Activated naive CD4-positive, alpha-beta T cell treated with anti-CD3 and anti-CD28 coated beads for 36 hours (primary cell): ENCODE data around the gene BCL3. TPM values are rescaled to one million over a fixed set of nuclear protein-coding genes. Genes with fewer than 3 reads are reported as not detected.
A peak's percentile ranks its signal among the peaks of the same experiment; 100 is the strongest.

Experiments used
- CTCF ChIA-PET: fragments of 350-600 bp; sonication (Branson Sonifier 250); formaldehyde crosslinking; loops from one replicate; lab custom pipeline; 2021; ENCODE audit warnings: antibody characterized with exemption; lab: Charles Lee
- DNase-seq: peaks from one replicate; pipeline ENCODE4 v3.0.0-alpha.2; 2020
- H3K27ac Mint-ChIP-seq: one replicate; pipeline ENCODE4 v1.8.0; 2021; ENCODE audit warnings: mild to moderate bottlenecking, mixed read lengths
- H3K27me3 Mint-ChIP-seq: one replicate; pipeline ENCODE4 v1.8.0; 2021; ENCODE audit warnings: low read depth, mixed read lengths
- H3K36me3 Mint-ChIP-seq: one replicate; pipeline ENCODE4 v1.8.0; 2021; ENCODE audit warnings: low read depth, mixed read lengths
- H3K4me1 Mint-ChIP-seq: one replicate; pipeline ENCODE4 v1.8.0; 2021; ENCODE audit warnings: low read depth, mixed read lengths
- H3K4me3 Mint-ChIP-seq: one replicate; pipeline ENCODE4 v1.8.0; 2021; ENCODE audit warnings: mild to moderate bottlenecking, moderate library complexity, mixed read lengths
- H3K9me3 Mint-ChIP-seq: one replicate; pipeline ENCODE4 v1.8.0; 2021; ENCODE audit warnings: mixed read lengths
- intact Hi-C: fragments of 100-400 bp; cut with micrococcal nuclease; formaldehyde crosslinking; loops from one replicate; pipeline ENCODE4 v1.15.1; 2023
- total RNA-seq, 2 experiments: library from RNA; stranded (reverse); gene quantifications; one replicate each; pipeline ENCODE4 v1.2.3, GENCODE V29; 2021

The BCL3 gene
- total RNA-seq, 2 experiments from 2014 or later: 92.5 to 104 TPM

DNA sequence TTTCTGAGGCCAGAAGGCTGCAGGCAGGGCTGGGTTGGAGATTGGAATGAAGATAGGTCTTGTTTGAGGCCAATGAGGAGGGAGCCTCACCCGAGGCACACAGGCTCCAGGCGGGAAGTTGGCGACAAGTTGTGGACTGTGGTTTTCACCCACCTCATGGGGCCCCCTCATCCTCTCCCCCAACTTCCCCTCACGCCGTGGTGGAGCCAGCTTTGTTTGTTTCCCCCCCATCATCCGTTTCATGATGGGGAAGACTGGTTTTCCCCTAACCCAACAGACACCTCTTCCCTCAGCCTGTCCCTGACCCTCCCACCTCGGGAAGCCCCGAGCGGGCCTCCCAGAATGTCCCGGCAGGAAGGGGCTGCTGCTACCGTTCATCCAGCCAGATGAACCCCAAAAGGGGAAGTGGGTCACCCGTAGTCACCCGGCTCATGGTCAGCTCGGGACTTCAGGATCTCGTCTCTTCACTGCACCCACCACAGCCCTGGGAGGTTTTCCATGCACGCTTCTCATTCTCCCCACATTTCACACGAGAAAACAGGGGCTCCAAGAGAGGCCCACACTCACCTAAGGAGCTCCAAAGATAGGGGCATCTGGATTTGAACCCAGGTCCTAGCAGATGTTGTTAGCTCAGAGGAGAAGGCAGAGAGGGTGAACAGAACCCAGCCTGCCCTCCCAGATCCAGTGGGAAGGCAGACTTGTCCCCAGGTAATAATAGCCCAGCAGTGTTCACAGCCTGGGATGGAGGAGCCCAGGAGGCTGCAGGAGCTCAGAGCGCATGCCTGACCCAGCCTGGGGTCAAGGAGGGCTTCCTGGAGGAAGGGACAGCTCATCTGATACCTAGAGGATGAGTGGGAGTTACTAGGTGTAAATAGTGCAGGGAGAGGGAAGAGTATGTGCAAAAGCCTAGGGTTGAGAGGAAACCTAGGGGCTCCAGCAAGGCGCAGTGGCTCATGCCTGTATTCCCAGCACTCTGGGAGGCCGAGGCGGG, 26.1 kb upstream of the BCL3 start:
- intact Hi-C loops: loop anchor here (1.0 kb wide), 1 partner anchor 33 kb away; no protein-coding TSS in a partner anchor
- peak; percentile 74 for DNase-seq
- H3K36me3 Mint-ChIP-seq: no peaks in the 10 kb centered on the region
- H3K4me1 Mint-ChIP-seq: peaks cover 36% of the 10 kb centered on the region
- no peaks in the 10 kb centered on the region for H3K27me3 Mint-ChIP-seq
- H3K4me3 Mint-ChIP-seq: no peak overlapping the region
- H3K27ac Mint-ChIP-seq: peak overlapping the region; percentile 30
- no peaks in the 10 kb centered on the region for H3K9me3 Mint-ChIP-seq
- CTCF ChIA-PET: interaction anchor here (0.8 to 11.0 kb wide), 17 partner anchors 8 to 232 kb away, joined by 3 to 394 read pairs (median 12); no protein-coding TSS in a partner anchor

- no peak overlapping the region for H3K4me3 Mint-ChIP-seq
- H3K27me3 Mint-ChIP-seq: no peaks in the 10 kb centered on the region
- H3K9me3 Mint-ChIP-seq: no peaks in the 10 kb centered on the region
- H3K36me3 Mint-ChIP-seq: no peaks in the 10 kb centered on the region
- intact Hi-C loops: loop anchor here (1.0 kb wide), 1 partner anchor 34 kb away; no protein-coding TSS in a partner anchor
- no peak for DNase-seq
- peak overlapping the region; percentile 25 for H3K27ac Mint-ChIP-seq
- CTCF ChIA-PET: interaction anchor here (0.6 to 11.0 kb wide), 31 partner anchors 9 to 231 kb away, joined by 3 to 394 read pairs (median 5); no protein-coding TSS in a partner anchor
- peaks cover 45% of the 10 kb centered on the region for H3K4me1 Mint-ChIP-seq
Measured at GRCh38 chr19:44723299-44723951, 25.1 kb upstream of the BCL3 start.

GRCh38 chr19:44723952-44724319, 24.6 kb upstream of the BCL3 start:
- Mint-ChIP-seq H3K36me3 (no peaks in the 10 kb centered on the region), H3K4me3 (no peak overlapping the region), H3K27ac (no peak overlapping the region), H3K27me3 (no peaks in the 10 kb centered on the region), H3K4me1 (peaks cover 45% of the 10 kb centered on the region), H3K9me3 (no peaks in the 10 kb centered on the region)
- peak; percentile 88 for DNase-seq
- CTCF ChIA-PET: interaction anchor here (0.5 to 11.0 kb wide), 35 partner anchors 9 to 228 kb away, joined by 3 to 394 read pairs (median 5); no protein-coding TSS in a partner anchor
- intact Hi-C loops: loop anchor here (1.0 to 2.0 kb wide), 8 partner anchors 24 to 227 kb away; partner anchors contain the start of gene BCL3

GRCh38 chr19:44725251-44725650, 23.3 kb upstream of the BCL3 start:
- no peaks in the 10 kb centered on the region for H3K36me3 Mint-ChIP-seq
- no peak overlapping the region for H3K4me3 Mint-ChIP-seq
- H3K4me1 Mint-ChIP-seq: peaks cover 45% of the 10 kb centered on the region
- no peak overlapping the region for H3K27ac Mint-ChIP-seq
- intact Hi-C loops: loop anchor here (2.0 kb wide), 1 partner anchor 226 kb away; no protein-coding TSS in a partner anchor
- H3K27me3 Mint-ChIP-seq: no peaks in the 10 kb centered on the region
- no peak for DNase-seq
- H3K9me3 Mint-ChIP-seq: no peaks in the 10 kb centered on the region
- CTCF ChIA-PET: interaction anchor here (0.6 to 11.0 kb wide), 9 partner anchors 18 to 68 kb away, joined by 4 to 394 read pairs (median 15); no protein-coding TSS in a partner anchor

DNA sequence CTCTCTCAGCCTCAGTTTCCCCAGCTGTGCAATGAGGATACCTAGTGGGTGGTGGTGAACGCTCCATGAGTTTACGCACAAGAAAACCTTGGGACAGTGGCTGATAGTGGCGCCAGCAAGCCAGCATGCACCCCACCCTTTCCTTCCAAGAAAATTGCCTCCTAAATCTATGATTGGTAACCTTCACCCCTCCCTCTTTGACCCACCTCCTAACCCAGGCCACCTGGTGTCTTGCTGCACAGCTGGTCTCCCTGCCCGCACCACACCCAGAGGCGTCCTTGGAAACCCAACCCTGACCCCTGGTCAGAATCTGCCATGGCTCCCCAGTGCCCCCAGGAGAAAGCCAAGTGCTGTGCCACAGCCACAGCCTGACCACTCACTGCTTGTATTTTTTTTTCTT, 22.8 kb upstream of the BCL3 start:
- intact Hi-C loops: loop anchor here (2.0 kb wide), 1 partner anchor 225 kb away; no protein-coding TSS in a partner anchor

DNA sequence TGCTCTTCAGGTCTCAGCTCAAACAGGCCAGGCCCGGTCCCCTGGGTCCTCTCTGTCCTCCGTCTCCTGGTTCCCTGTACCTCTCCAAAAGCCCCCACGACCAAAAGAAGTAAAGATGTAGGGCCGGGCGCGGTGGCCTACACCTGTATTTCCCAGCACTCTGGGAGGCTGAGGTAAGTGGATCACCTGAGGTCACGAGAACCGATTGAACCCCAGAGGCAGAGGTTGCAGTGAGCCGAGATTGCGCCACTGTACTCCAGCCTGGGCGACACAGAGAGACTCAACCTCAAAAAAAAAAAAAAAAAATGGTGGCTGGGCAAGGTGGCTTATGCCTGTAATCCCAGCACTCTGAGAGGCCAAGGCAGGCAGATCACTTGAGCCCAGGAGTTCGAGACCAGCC, 22.0 kb upstream of the BCL3 start:
- H3K4me1 Mint-ChIP-seq: peaks cover 45% of the 10 kb centered on the region
- CTCF ChIA-PET: interaction anchor here (6.5 to 11.0 kb wide), 2 partner anchors 35 to 42 kb away, joined by 97 to 394 read pairs; no protein-coding TSS in a partner anchor
- no peak for DNase-seq
- intact Hi-C loops: no loop called here
- H3K27ac Mint-ChIP-seq: no peak overlapping the region
- no peaks in the 10 kb centered on the region for H3K9me3 Mint-ChIP-seq
- no peaks in the 10 kb centered on the region for H3K36me3 Mint-ChIP-seq
- no peak overlapping the region for H3K4me3 Mint-ChIP-seq
- no peaks in the 10 kb centered on the region for H3K27me3 Mint-ChIP-seq

More for the DNA sequence above, 22.8 kb upstream of the BCL3 start:
- peaks cover 45% of the 10 kb centered on the region for H3K4me1 Mint-ChIP-seq
- H3K4me3 Mint-ChIP-seq: no peak overlapping the region
- no peaks in the 10 kb centered on the region for H3K9me3 Mint-ChIP-seq
- no peak overlapping the region for H3K27ac Mint-ChIP-seq
- H3K36me3 Mint-ChIP-seq: no peaks in the 10 kb centered on the region
- H3K27me3 Mint-ChIP-seq: no peaks in the 10 kb centered on the region
- CTCF ChIA-PET: interaction anchor here (3.9 to 11.0 kb wide), 3 partner anchors 34 to 59 kb away, joined by 21 to 394 read pairs (median 97); no protein-coding TSS in a partner anchor
- no peak for DNase-seq

DNA sequence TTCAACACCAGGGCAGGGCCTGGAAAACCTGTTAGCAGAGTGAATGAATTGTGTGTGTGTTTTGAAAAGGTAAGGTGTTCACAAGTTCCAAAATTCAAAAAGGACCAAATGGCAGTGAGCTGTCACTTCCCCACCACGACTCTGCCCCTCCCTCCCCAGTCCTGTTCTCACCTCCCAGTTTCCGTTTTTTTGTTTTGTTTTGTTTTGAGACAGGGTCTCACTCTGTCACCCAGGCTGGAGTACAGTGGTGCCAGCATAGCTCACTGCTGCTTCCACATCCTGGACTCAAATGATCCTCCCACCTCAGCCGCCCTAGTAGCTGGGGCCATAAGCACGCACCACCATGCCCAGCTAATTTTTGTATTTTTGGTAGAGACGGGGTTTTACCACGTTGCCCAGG, 20.3 kb upstream of the BCL3 start:
- Mint-ChIP-seq H3K27me3 (no peaks in the 10 kb centered on the region), H3K9me3 (no peaks in the 10 kb centered on the region), H3K27ac (peak overlapping the region; percentile 74), H3K36me3 (no peaks in the 10 kb centered on the region), H3K4me3 (peak overlapping the region; percentile 20), H3K4me1 (peaks cover 32% of the 10 kb centered on the region)
- intact Hi-C loops: no loop called here
- CTCF ChIA-PET: interaction anchor here (0.6 to 11.0 kb wide), 8 partner anchors 11 to 471 kb away, joined by 3 to 394 read pairs (median 4); no protein-coding TSS in a partner anchor
- no peak for DNase-seq

DNA sequence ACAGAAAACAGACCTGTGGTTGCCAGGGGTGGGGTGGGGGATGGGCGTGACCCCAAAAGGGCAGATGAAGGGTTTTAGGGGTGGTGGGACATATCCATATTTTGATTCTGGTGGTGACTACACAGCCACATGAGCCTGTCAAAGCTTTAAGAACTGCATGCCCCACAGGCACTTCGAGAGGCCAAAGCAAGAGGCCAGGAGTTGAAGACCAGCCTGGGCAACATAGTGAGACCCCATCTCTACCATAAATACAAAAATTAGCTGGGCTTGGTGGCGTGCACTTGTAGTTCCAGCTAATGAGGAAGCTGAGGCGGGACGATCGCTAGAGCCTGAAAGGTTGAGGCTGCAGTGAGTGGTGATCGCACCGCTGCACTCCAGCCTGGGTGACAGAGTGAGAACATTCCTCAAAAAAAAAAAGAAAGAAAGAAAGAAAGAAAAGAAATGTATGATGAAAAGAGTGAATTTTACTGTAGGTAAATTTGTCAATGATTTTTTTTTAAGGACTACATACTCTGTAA, 18.9 kb upstream of the BCL3 start:
- DNase-seq: no peak
- H3K9me3 Mint-ChIP-seq: no peaks in the 10 kb centered on the region
- H3K4me1 Mint-ChIP-seq: peaks cover 18% of the 10 kb centered on the region
- CTCF ChIA-PET: interaction anchor here (1.8 to 11.0 kb wide), 2 partner anchors 39 to 41 kb away, joined by 6 to 394 read pairs; no protein-coding TSS in a partner anchor
- no peaks in the 10 kb centered on the region for H3K27me3 Mint-ChIP-seq
- no peak overlapping the region for H3K27ac Mint-ChIP-seq
- H3K4me3 Mint-ChIP-seq: no peak overlapping the region
- intact Hi-C loops: no loop called here
- no peaks in the 10 kb centered on the region for H3K36me3 Mint-ChIP-seq

GRCh38 chr19:44731081-44731480, 17.4 kb upstream of the BCL3 start:
- no peak overlapping the region for H3K27ac Mint-ChIP-seq
- CTCF ChIA-PET: no interaction called here
- H3K4me3 Mint-ChIP-seq: no peak overlapping the region
- no peak for DNase-seq
- H3K9me3 Mint-ChIP-seq: no peaks in the 10 kb centered on the region
- no peaks in the 10 kb centered on the region for H3K27me3 Mint-ChIP-seq
- intact Hi-C loops: no loop called here
- peaks cover 9% of the 10 kb centered on the region for H3K4me1 Mint-ChIP-seq
- no peaks in the 10 kb centered on the region for H3K36me3 Mint-ChIP-seq

- H3K9me3 Mint-ChIP-seq: no peaks in the 10 kb centered on the region
Measured at GRCh38 chr19:44731622-44732021, 16.9 kb upstream of the BCL3 start.

GRCh38 chr19:44732235-44733014, 16.1 kb upstream of the BCL3 start:
- no peak for DNase-seq
- intact Hi-C loops: no loop called here
- peaks cover 9% of the 10 kb centered on the region for H3K4me1 Mint-ChIP-seq
- no peaks in the 10 kb centered on the region for H3K36me3 Mint-ChIP-seq
- H3K9me3 Mint-ChIP-seq: no peaks in the 10 kb centered on the region
- CTCF ChIA-PET: interaction anchor here (1.0 to 3.2 kb wide), 6 partner anchors 9 to 52 kb away, joined by 3 to 19 read pairs (median 4); no protein-coding TSS in a partner anchor
- no peak overlapping the region for H3K4me3 Mint-ChIP-seq
- no peak overlapping the region for H3K27ac Mint-ChIP-seq
- H3K27me3 Mint-ChIP-seq: no peaks in the 10 kb centered on the region

More at GRCh38 chr19:44731622-44732021, 16.9 kb upstream of the BCL3 start:
- intact Hi-C loops: no loop called here
- Mint-ChIP-seq H3K27me3 (no peaks in the 10 kb centered on the region), H3K4me3 (no peak overlapping the region), H3K4me1 (peaks cover 9% of the 10 kb centered on the region), H3K36me3 (no peaks in the 10 kb centered on the region), H3K27ac (no peak overlapping the region)
- DNase-seq: no peak
- CTCF ChIA-PET: interaction anchor here (3.2 kb wide), 1 partner anchor 8 kb away, joined by 19 read pairs; no protein-coding TSS in a partner anchor
